Activated CD8-positive, alpha-beta T cell treated with anti-CD3 and anti-CD28 coated beads for 36 hours (primary cell): ENCODE measurements around the gene MYO15B. TPM values are rescaled to one million over a fixed set of nuclear protein-coding genes. Genes with fewer than 3 reads are reported as not detected.

Experiments
- ATAC-seq: fragments of 200-7000 bp; cut with Tn5 transposase; one replicate; pipeline ENCODE4 v1.10.0; 2021; ENCODE audit warnings: mild to moderate bottlenecking, moderate library complexity
- CTCF ChIA-PET: fragments of 350-600 bp; sonication (Branson Sonifier 250); formaldehyde crosslinking; loops from one replicate; lab custom pipeline; 2021; ENCODE audit warnings: antibody characterized with exemption; lab: Charles Lee
- POLR2A ChIA-PET: fragments of 350-600 bp; sonication (Branson Sonifier 250); formaldehyde crosslinking; loops from one replicate; lab custom pipeline; 2021; ENCODE audit warnings: antibody characterized with exemption; lab: Charles Lee
- DNase-seq: peaks from one replicate; pipeline ENCODE4 v3.0.0-alpha.2; 2020
- H3K27ac Mint-ChIP-seq: one replicate; pipeline ENCODE4 v1.8.0; 2021; ENCODE audit warnings: mild to moderate bottlenecking, mixed read lengths
- H3K27me3 Mint-ChIP-seq: one replicate; pipeline ENCODE4 v1.8.0; 2021; ENCODE audit warnings: mixed read lengths
- H3K36me3 Mint-ChIP-seq: one replicate; pipeline ENCODE4 v1.8.0; 2021; ENCODE audit warnings: low read depth, mixed read lengths
- H3K4me1 Mint-ChIP-seq: one replicate; pipeline ENCODE4 v1.8.0; 2021; ENCODE audit warnings: low read depth, mixed read lengths
- H3K4me3 Mint-ChIP-seq: one replicate; pipeline ENCODE4 v1.8.0; 2021; ENCODE audit warnings: mild to moderate bottlenecking, moderate library complexity, mixed read lengths
- H3K9me3 Mint-ChIP-seq: one replicate; pipeline ENCODE4 v1.8.0; 2021; ENCODE audit warnings: mixed read lengths
- CTCF ChIP-seq: fragments of 200-600 bp; IDR thresholded peaks from one replicate; pipeline ENCODE4 v1.8.0; 2022; ENCODE audit warnings: antibody characterized with exemption, mild to moderate bottlenecking
- intact Hi-C: fragments of 100-400 bp; cut with micrococcal nuclease; formaldehyde crosslinking; loops from one replicate; pipeline ENCODE4 v1.10.0; 2022
- total RNA-seq, 2 experiments: library from RNA; stranded (reverse); gene quantifications; one replicate each; pipeline ENCODE4 v1.2.3, GENCODE V29; 2021

Gene MYO15B
- total RNA-seq, 2 experiments from 2014 or later: 24.9 to 28.7 TPM

DNA sequence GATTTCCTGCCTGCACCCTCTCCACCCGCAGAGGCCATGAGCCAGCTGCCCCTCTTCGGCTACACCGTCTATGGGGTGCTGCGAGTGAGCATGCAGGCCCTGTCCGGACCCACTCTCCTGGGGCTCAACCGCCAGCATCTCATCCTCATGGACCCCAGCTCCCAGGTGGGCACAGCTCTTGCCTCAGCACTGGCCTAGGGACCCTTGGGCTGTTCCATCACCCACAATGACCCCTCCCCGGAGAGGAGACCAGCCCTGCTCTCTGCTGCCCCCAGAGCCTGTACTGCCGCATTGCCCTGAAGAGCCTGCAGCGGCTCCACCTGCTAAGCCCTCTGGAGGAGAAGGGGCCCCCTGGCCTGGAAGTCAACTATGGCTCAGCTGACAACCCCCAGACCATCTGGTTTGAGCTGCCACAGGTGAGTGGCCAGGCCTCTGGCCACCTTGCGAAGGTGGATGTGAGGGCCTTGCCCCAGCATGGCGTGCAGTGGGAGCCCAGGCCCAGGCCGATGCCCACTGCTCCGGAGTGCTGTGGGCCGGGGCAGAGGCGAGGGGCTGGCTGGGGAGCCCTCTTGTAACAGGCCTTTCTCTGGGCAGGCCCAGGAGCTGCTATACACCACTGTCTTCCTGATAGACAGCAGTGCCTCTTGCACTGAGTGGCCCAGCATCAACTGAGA is 38.4 kb downstream of the MYO15B start:
- POLR2A ChIA-PET: interaction anchor here (0.8 to 1.4 kb wide), 3 partner anchors 11 to 178 kb away, joined by 3 read pairs; no protein-coding TSS in a partner anchor
- CTCF ChIA-PET: interaction anchor here (0.6 to 3.4 kb wide), 14 partner anchors 9 to 128 kb away, joined by 3 to 27 read pairs (median 3); no protein-coding TSS in a partner anchor
- H3K4me1 Mint-ChIP-seq: no peaks in the 10 kb centered on the region
- H3K36me3 Mint-ChIP-seq: no peaks in the 10 kb centered on the region
- H3K9me3 Mint-ChIP-seq: no peaks in the 10 kb centered on the region
- peak; percentile 67 for TF ChIP-seq CTCF
- DNase-seq (peak; percentile 36), ATAC-seq (peak; percentile 82)
- no peak overlapping the region for H3K4me3 Mint-ChIP-seq
- no peaks in the 10 kb centered on the region for H3K27me3 Mint-ChIP-seq
- intact Hi-C loops: no loop called here
- no peak overlapping the region for H3K27ac Mint-ChIP-seq

DNA sequence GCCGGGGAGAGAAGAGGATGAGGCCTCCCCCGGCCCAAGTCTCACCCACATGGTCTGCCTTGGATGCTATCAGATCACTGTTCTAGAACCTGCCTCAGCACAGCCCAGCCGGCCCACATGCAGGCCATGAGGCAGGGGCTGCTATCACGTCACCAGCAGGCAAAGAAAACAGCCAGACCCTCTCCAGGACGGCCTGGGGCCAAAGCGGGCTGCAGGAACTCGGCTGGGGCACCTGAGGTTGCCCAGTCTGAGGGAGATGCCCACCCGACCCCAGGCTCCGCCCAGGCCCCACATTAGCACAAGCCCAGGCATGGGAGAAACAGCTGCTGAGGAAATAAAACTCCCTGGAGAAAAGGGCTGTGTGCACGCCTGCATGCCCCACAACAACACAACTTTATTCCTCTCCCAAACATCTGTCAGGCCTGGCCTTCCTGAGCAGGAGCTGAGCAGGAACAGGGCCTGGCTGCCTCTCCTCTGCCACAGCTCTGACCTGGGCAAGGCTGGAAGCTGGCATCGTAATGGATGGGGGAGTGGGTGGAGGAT is 39.0 kb downstream of the MYO15B start:
- ChIA-PET POLR2A (interaction anchor here (1.0 kb wide), 1 partner anchor 177 kb away, joined by 3 read pairs; no protein-coding TSS in a partner anchor), CTCF (interaction anchor here (0.8 to 1.4 kb wide), 6 partner anchors 12 to 127 kb away, joined by 3 to 9 read pairs (median 3); no protein-coding TSS in a partner anchor)
- no peaks in the 10 kb centered on the region for H3K4me1 Mint-ChIP-seq
- H3K4me3 Mint-ChIP-seq: no peak overlapping the region
- intact Hi-C loops: no loop called here
- H3K9me3 Mint-ChIP-seq: no peaks in the 10 kb centered on the region
- TF ChIP-seq CTCF: no peak
- no peaks in the 10 kb centered on the region for H3K36me3 Mint-ChIP-seq
- DNase-seq (no peak), ATAC-seq (no peak)
- no peaks in the 10 kb centered on the region for H3K27me3 Mint-ChIP-seq
- H3K27ac Mint-ChIP-seq: no peak overlapping the region

DNA sequence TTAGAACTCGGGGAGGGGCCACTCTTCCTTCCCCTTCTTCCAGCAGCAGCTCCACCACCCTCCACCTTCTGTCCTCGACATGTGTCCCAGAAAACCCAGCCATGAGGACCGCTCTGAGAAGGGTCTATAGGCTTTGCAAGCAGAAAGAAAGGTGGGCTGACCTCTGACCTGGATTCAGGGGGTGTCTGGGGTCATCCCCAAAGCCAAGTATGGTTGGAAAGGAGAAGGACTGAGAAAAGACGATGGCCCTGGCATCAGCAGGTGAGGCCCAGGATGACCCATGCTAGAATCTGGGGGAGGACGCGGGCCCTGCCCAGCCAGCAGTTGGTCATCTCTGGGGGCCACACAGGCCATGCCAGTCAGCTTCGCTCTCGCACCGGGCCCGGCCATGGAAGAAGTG is 39.5 kb downstream of the MYO15B start:
- no peak for TF ChIP-seq CTCF
- Mint-ChIP-seq H3K4me1 (no peaks in the 10 kb centered on the region), H3K36me3 (no peaks in the 10 kb centered on the region), H3K27me3 (no peaks in the 10 kb centered on the region), H3K4me3 (no peak overlapping the region), H3K9me3 (no peaks in the 10 kb centered on the region), H3K27ac (no peak overlapping the region)
- intact Hi-C loops: no loop called here
- POLR2A ChIA-PET: interaction anchor here (1.0 kb wide), 1 partner anchor 177 kb away, joined by 3 read pairs; no protein-coding TSS in a partner anchor
- CTCF ChIA-PET: interaction anchor here (1.3 to 1.4 kb wide), 2 partner anchors 62 to 126 kb away, joined by 3 to 9 read pairs; no protein-coding TSS in a partner anchor
- DNase-seq (no peak), ATAC-seq (no peak)

GRCh38 chr17:75628425-75628824 is 40.8 kb downstream of the MYO15B start:
- ChIA-PET POLR2A (interaction anchor here (0.6 to 1.1 kb wide), 2 partner anchors 15 to 113 kb away, joined by 3 to 5 read pairs; no protein-coding TSS in a partner anchor), CTCF (interaction anchor here (1.1 to 12.2 kb wide), 2 partner anchors 26 to 120 kb away, joined by 4 to 280 read pairs; no protein-coding TSS in a partner anchor)
- no peaks in the 10 kb centered on the region for H3K36me3 Mint-ChIP-seq
- H3K27ac Mint-ChIP-seq: no peak overlapping the region
- no peaks in the 10 kb centered on the region for H3K4me1 Mint-ChIP-seq
- no peak for TF ChIP-seq CTCF
- intact Hi-C loops: no loop called here
- H3K9me3 Mint-ChIP-seq: no peaks in the 10 kb centered on the region
- H3K27me3 Mint-ChIP-seq: no peaks in the 10 kb centered on the region
- H3K4me3 Mint-ChIP-seq: no peak overlapping the region
- ATAC-seq (no peak), DNase-seq (no peak)
